Panc1 (cell line): Measurements from ENCODE around the gene CKAP2L. TPM values are rescaled to one million over a fixed set of nuclear protein-coding genes. Genes with fewer than 3 reads are reported as not detected.

Experiments
- ATAC-seq: fragments of 200-7000 bp; cut with Tn5 transposase; 2 replicates; pipeline ENCODE4 v1.9.1; 2020; ENCODE audit warnings: mild to moderate bottlenecking, moderate library complexity
- BruUV-seq: library from RNA; stranded (reverse); fragments of 400-500 nt; replicated peaks from 2 replicates; lab custom pipeline; 2021; lab: Mats Ljungman, UMichigan
- CTCF ChIA-PET: fragments of 300-600 bp; sonication (Branson Sonifier 250); formaldehyde crosslinking; loops from one replicate; lab custom pipeline; 2022; ENCODE audit warnings: antibody characterized with exemption; lab: Charles Lee
- POLR2A ChIA-PET: fragments of 300-600 bp; sonication (Branson Sonifier 250); formaldehyde crosslinking; loops from one replicate; lab custom pipeline; 2022; ENCODE audit warnings: antibody characterized with exemption; lab: Charles Lee
- DNase-seq: peaks from one replicate; pipeline ENCODE4 v3.0.0-alpha.2; 2010; ENCODE audit warnings: low read depth, low spot score
- H3K27ac ChIP-seq: 2 replicates; pipeline ENCODE4 v1.5.1; 2011; ENCODE audit warnings: mild to moderate bottlenecking, low read length, inconsistent platforms
- H3K27me3 ChIP-seq: fragments of 200-500 bp; sonication (Bioruptor generic); 2 replicates; pipeline ENCODE4 v1.6.0; 2014; ENCODE audit warnings: low read length, inconsistent platforms; ENCODE audit not compliant: control insufficient read depth, insufficient read depth
- H3K36me3 ChIP-seq: fragments of 200-500 bp; sonication (Bioruptor generic); 2 replicates; pipeline ENCODE4 v1.5.1; 2014; ENCODE audit warnings: inconsistent platforms, mild to moderate bottlenecking, low read length, moderate library complexity; ENCODE audit not compliant: control insufficient read depth, insufficient read depth
- H3K4me1 ChIP-seq: 2 replicates; pipeline ENCODE4 v1.5.1; 2011; ENCODE audit warnings: inconsistent platforms, mild to moderate bottlenecking, low read length, moderate library complexity; ENCODE audit not compliant: control insufficient read depth, insufficient read depth
- H3K4me3 ChIP-seq, 2 experiments: 2 replicates each; pipeline ENCODE4 v1.5.1; 2011 to 2012; ENCODE audit warnings: low read depth in 2 of 2, low read length in 2 of 2, mild to moderate bottlenecking in 2 of 2, inconsistent platforms in 1 of 2, moderate library complexity in 1 of 2
- H3K9me3 ChIP-seq: fragments of 200-500 bp; sonication (Bioruptor generic); 2 replicates; pipeline ENCODE4 v1.5.1; 2014; ENCODE audit warnings: low read depth, mild to moderate bottlenecking, inconsistent platforms, low read length, moderate library complexity; ENCODE audit not compliant: control insufficient read depth, insufficient read depth
- POLR2AphosphoS5 ChIP-seq: IDR thresholded peaks from 2 replicates; pipeline ENCODE4 v1.6.1; 2012; ENCODE audit warnings: mild to moderate bottlenecking, low read depth, low read length, moderate library complexity
- REST ChIP-seq, 2 experiments: IDR thresholded peaks; 2 replicates each; pipeline ENCODE4 v1.6.1; 2011 to 2012; ENCODE audit warnings: low read depth in 2 of 2, control low read depth in 1 of 2, low read length in 1 of 2, mild to moderate bottlenecking in 1 of 2, moderate library complexity in 1 of 2; ENCODE audit not compliant: insufficient read depth in 1 of 2
- SIN3A ChIP-seq: IDR thresholded peaks from 2 replicates; pipeline ENCODE4 v1.6.1; 2012; ENCODE audit warnings: low read depth, mild to moderate bottlenecking, low read length, moderate library complexity, borderline replicate concordance; ENCODE audit not compliant: insufficient read depth
- TCF7L2 ChIP-seq: IDR thresholded peaks from 2 replicates; pipeline ENCODE4 v1.6.1; 2011; ENCODE audit warnings: mild to moderate bottlenecking, low read depth, low read length, inconsistent platforms
- in situ Hi-C: cut with HindIII; loops from 2 replicates; pipeline ENCODE4 v1.10.0; 2016; ENCODE audit warnings: low sequenced_read_pairs, low pct_unique_long_range_greater_than_20kb
- intact Hi-C: fragments of 100-400 bp; cut with micrococcal nuclease; formaldehyde crosslinking; loops from one replicate; pipeline ENCODE4 v1.10.0; 2022; ENCODE audit not compliant: unreplicated experiment
- total RNA-seq: library from RNA; stranded (reverse); gene quantifications from one replicate; pipeline ENCODE4 v1.2.1, GENCODE V29; 2021; ENCODE audit not compliant: unreplicated experiment
- TF ChIP-seq, protein P1 (sequence below): fragments of 450-650 bp; IDR thresholded peaks from 2 replicates; pipeline ENCODE4 v1.5.1; 2017; ENCODE audit warnings: mild to moderate bottlenecking

Gene CKAP2L
- total RNA-seq, 1 experiment from 2014 or later, result 27.0 TPM

- Histone ChIP-seq H3K4me3 (no peak overlapping the region), H3K4me1 (no peaks in the 10 kb centered on the region), H3K36me3 (no peaks in the 10 kb centered on the region), H3K27me3 (no peaks in the 10 kb centered on the region), H3K9me3 (no peaks in the 10 kb centered on the region), H3K27ac (no peak overlapping the region)
- intact Hi-C loops, result no loop called here
- TF ChIP-seq TCF7L2, result no peak
- TF ChIP-seq POLR2AphosphoS5, result no peak
- no peak for TF ChIP-seq SIN3A
- TF ChIP-seq REST (IDR thresholded peaks at IDR 0.05; ENCODE audit: insufficient read depth in 1 of 2, low read depth in 2 of 2, low read length in 1 of 2), result no peak
- TF ChIP-seq, protein P1, sequence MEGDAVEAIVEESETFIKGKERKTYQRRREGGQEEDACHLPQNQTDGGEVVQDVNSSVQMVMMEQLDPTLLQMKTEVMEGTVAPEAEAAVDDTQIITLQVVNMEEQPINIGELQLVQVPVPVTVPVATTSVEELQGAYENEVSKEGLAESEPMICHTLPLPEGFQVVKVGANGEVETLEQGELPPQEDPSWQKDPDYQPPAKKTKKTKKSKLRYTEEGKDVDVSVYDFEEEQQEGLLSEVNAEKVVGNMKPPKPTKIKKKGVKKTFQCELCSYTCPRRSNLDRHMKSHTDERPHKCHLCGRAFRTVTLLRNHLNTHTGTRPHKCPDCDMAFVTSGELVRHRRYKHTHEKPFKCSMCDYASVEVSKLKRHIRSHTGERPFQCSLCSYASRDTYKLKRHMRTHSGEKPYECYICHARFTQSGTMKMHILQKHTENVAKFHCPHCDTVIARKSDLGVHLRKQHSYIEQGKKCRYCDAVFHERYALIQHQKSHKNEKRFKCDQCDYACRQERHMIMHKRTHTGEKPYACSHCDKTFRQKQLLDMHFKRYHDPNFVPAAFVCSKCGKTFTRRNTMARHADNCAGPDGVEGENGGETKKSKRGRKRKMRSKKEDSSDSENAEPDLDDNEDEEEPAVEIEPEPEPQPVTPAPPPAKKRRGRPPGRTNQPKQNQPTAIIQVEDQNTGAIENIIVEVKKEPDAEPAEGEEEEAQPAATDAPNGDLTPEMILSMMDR, result no peak
- BruUV-seq, result no TSS peak
- in situ Hi-C loops, result no loop called here
- CTCF ChIA-PET, result no interaction called here
- POLR2A ChIA-PET, result no interaction called here
- ATAC-seq (no peak), DNase-seq (no peak)
These were observed 28.0 kb upstream of the CKAP2L start for GRCh38 chr2:112792419-112792818.

GRCh38 chr2:112791693-112792230 lies 27.4 kb upstream of the CKAP2L start:
- intact Hi-C loops, result no loop called here
- BruUV-seq, result no TSS peak
- CTCF ChIA-PET, result no interaction called here

More at GRCh38 chr2:112791693-112792230, 27.4 kb upstream of the CKAP2L start:
- Histone ChIP-seq H3K36me3 (no peaks in the 10 kb centered on the region), H3K4me3 (no peak overlapping the region), H3K27ac (no peak overlapping the region), H3K27me3 (no peaks in the 10 kb centered on the region), H3K9me3 (no peaks in the 10 kb centered on the region), H3K4me1 (no peaks in the 10 kb centered on the region)
- ATAC-seq (no peak), DNase-seq (no peak)
- in situ Hi-C loops, result no loop called here
- TF ChIP-seq SIN3A (no peak), REST (IDR thresholded peaks at IDR 0.05; ENCODE audit: insufficient read depth in 1 of 2, low read depth in 2 of 2, low read length in 1 of 2) (no peak), TCF7L2 (no peak)
- POLR2A ChIA-PET, result no interaction called here
